Ascending aorta (tissue), 2 donors: ENCODE measurements around the gene KXD1. TPM values are rescaled to one million over a fixed set of nuclear protein-coding genes. Genes with fewer than 3 reads are reported as not detected.
A peak's percentile ranks its signal among the peaks of the same experiment; 100 is the strongest.
"Not testable (repeated sequence)": the region's sequence is repeated elsewhere in the genome, so short reads cannot be mapped to it uniquely, and the experiment has no call there.

Experiments
- DNase-seq, 2 donors: peaks; one replicate each; pipeline ENCODE4 v3.0.0-alpha.2; 2019; ENCODE audit warnings: low spot score in 2 of 2
- H3K27ac ChIP-seq, 2 donors: fragments of 200-600 bp; sonication (generic); one replicate each; pipeline ENCODE4 v1.5.1; 2016 to 2017; ENCODE audit warnings: mild to moderate bottlenecking in 1 of 2
- H3K27me3 ChIP-seq: fragments of 200-600 bp; sonication (generic); one replicate; pipeline ENCODE4 v1.5.1; 2017
- H3K36me3 ChIP-seq, 2 donors: fragments of 200-600 bp; sonication (generic); one replicate each; pipeline ENCODE4 v1.5.1; 2016
- H3K4me1 ChIP-seq, 2 donors: fragments of 200-600 bp; sonication (generic); one replicate each; pipeline ENCODE4 v1.5.1; 2016 to 2017; ENCODE audit warnings: mild to moderate bottlenecking in 1 of 2
- H3K4me3 ChIP-seq, 2 donors: fragments of 200-600 bp; sonication (generic); one replicate each; pipeline ENCODE4 v1.5.1; 2016 to 2017; ENCODE audit warnings: mild to moderate bottlenecking in 1 of 2
- H3K9me3 ChIP-seq, 2 donors: fragments of 200-600 bp; sonication (generic); one replicate each; pipeline ENCODE4 v1.5.1; 2016
- CTCF ChIP-seq, 3 experiments: fragments of 200-600 bp in 2 of 3; fragments of 450-650 bp in 1 of 3; sonication (generic) in 2 of 3; IDR thresholded peaks; one replicate each; pipeline ENCODE4 v1.5.1; 2016 to 2019; ENCODE audit warnings: antibody characterized with exemption in 3 of 3, mild to moderate bottlenecking in 1 of 3, moderate library complexity in 1 of 3
- intact Hi-C: fragments of 100-400 bp; cut with DNase I; formaldehyde crosslinking; loops from one replicate; pipeline ENCODE4 v1.15.1; 2023
- total RNA-seq: library from RNA; depleted of rRNA; stranded (reverse); fragments of >200 nt; gene quantifications from one replicate; pipeline ENCODE4 v1.1.0, GENCODE V29; 2016

Gene KXD1
- total RNA-seq, 1 donor from 2014 or later, result 178 TPM

GRCh38 chr19:18589380-18590272 is 32.0 kb downstream of the KXD1 start:
- H3K36me3 ChIP-seq, result peaks cover 5 to 8% of the 10 kb centered on the region in 2 donors
- intact Hi-C loops, result loop anchor here (2.0 to 5.0 kb wide), 4 partner anchors 48 to 278 kb away; partner anchors contain the start of genes KLHL26 and UPF1
- no peaks in the 10 kb centered on the region for H3K27me3 ChIP-seq
- DNase-seq, result peak in 1 of 2 donors; percentile 86
- peak overlapping the region; percentile 83 to 87 for H3K4me3 ChIP-seq
- H3K9me3 ChIP-seq, result no peaks in the 10 kb centered on the region
- H3K4me1 ChIP-seq, result peaks cover 6 to 19% of the 10 kb centered on the region in 2 donors
- H3K27ac ChIP-seq, result peak overlapping the region; percentile 81
- peak; percentile 7 to 46 (median 35) for TF ChIP-seq CTCF (IDR thresholded peaks at IDR 0.05)

- Histone ChIP-seq H3K4me1 (peaks cover 12 to 24% of the 10 kb centered on the region in 2 donors), H3K36me3 (peaks cover 5 to 8% of the 10 kb centered on the region in 2 donors), H3K9me3 (no peaks in the 10 kb centered on the region), H3K4me3 (peak overlapping the region in 1 of 2 donors; percentile 87), H3K27me3 (no peaks in the 10 kb centered on the region), H3K27ac (no peak overlapping the region)
- intact Hi-C loops, result loop anchor here (5.0 kb wide), 3 partner anchors 47 to 277 kb away; partner anchors contain the start of genes KLHL26 and UPF1
- TF ChIP-seq CTCF (IDR thresholded peaks at IDR 0.05), result no peak
- no peak for DNase-seq
Observed at GRCh38 chr19:18590273-18591272, 32.9 kb downstream of the KXD1 start.

- DNase-seq, result no peak
Observed at GRCh38 chr19:18591735-18592385, 34.2 kb downstream of the KXD1 start.

GRCh38 chr19:18592732-18593131 is 35.1 kb downstream of the KXD1 start:
- not testable (repeated sequence) for H3K27ac ChIP-seq, DNase-seq, H3K27me3 ChIP-seq, H3K4me3 ChIP-seq, H3K9me3 ChIP-seq, H3K36me3 ChIP-seq
- peaks cover 12 to 24% of the 10 kb centered on the region in 2 donors for H3K4me1 ChIP-seq
- intact Hi-C loops, result loop anchor here (5.0 kb wide), 3 partner anchors 45 to 275 kb away; partner anchors contain the start of genes KLHL26 and UPF1

More at GRCh38 chr19:18591735-18592385, 34.2 kb downstream of the KXD1 start:
- no peaks in the 10 kb centered on the region for H3K27me3 ChIP-seq
- no peak overlapping the region for H3K27ac ChIP-seq
- peaks cover 5 to 8% of the 10 kb centered on the region in 2 donors for H3K36me3 ChIP-seq
- intact Hi-C loops, result loop anchor here (5.0 kb wide), 3 partner anchors 45 to 275 kb away; partner anchors contain the start of genes KLHL26 and UPF1
- H3K9me3 ChIP-seq, result no peaks in the 10 kb centered on the region
- no peak for TF ChIP-seq CTCF (IDR thresholded peaks at IDR 0.05)
- H3K4me1 ChIP-seq, result peaks cover 12 to 24% of the 10 kb centered on the region in 2 donors
- H3K4me3 ChIP-seq, result no peak overlapping the region

GRCh38 chr19:18593367-18594095 is 35.9 kb downstream of the KXD1 start:
- Histone ChIP-seq H3K9me3 (no peaks in the 10 kb centered on the region), H3K36me3 (peaks cover 5 to 8% of the 10 kb centered on the region in 2 donors), H3K27ac (peak overlapping the region in 1 of 2 donors; percentile 20), H3K4me1 (peaks cover 12 to 21% of the 10 kb centered on the region in 2 donors), H3K4me3 (peak overlapping the region; percentile 39 to 61), H3K27me3 (peaks cover 3% of the 10 kb centered on the region)
- no peak for TF ChIP-seq CTCF (IDR thresholded peaks at IDR 0.05)
- DNase-seq, result no peak
- intact Hi-C loops, result loop anchor here (1.0 to 5.0 kb wide), 6 partner anchors 44 to 274 kb away; partner anchors contain the start of genes KLHL26 and UPF1
